Activated CD8-positive, alpha-beta T cell treated with anti-CD3 and anti-CD28 coated beads for 36 hours (primary cell): ENCODE data around the gene UNC13A. TPM values are rescaled to one million over a fixed set of nuclear protein-coding genes. Genes with fewer than 3 reads are reported as not detected.

Experiments
- ATAC-seq: fragments of 200-7000 bp; cut with Tn5 transposase; one replicate; pipeline ENCODE4 v1.10.0; 2021; ENCODE audit warnings: mild to moderate bottlenecking, moderate library complexity
- CTCF ChIA-PET: fragments of 350-600 bp; sonication (Branson Sonifier 250); formaldehyde crosslinking; loops from one replicate; lab custom pipeline; 2021; ENCODE audit warnings: antibody characterized with exemption; lab: Charles Lee
- POLR2A ChIA-PET: fragments of 350-600 bp; sonication (Branson Sonifier 250); formaldehyde crosslinking; loops from one replicate; lab custom pipeline; 2021; ENCODE audit warnings: antibody characterized with exemption; lab: Charles Lee
- DNase-seq: peaks from one replicate; pipeline ENCODE4 v3.0.0-alpha.2; 2020
- H3K27ac Mint-ChIP-seq: one replicate; pipeline ENCODE4 v1.8.0; 2021; ENCODE audit warnings: mild to moderate bottlenecking, mixed read lengths
- H3K27me3 Mint-ChIP-seq: one replicate; pipeline ENCODE4 v1.8.0; 2021; ENCODE audit warnings: mixed read lengths
- H3K36me3 Mint-ChIP-seq: one replicate; pipeline ENCODE4 v1.8.0; 2021; ENCODE audit warnings: low read depth, mixed read lengths
- H3K4me1 Mint-ChIP-seq: one replicate; pipeline ENCODE4 v1.8.0; 2021; ENCODE audit warnings: low read depth, mixed read lengths
- H3K4me3 Mint-ChIP-seq: one replicate; pipeline ENCODE4 v1.8.0; 2021; ENCODE audit warnings: mild to moderate bottlenecking, moderate library complexity, mixed read lengths
- H3K9me3 Mint-ChIP-seq: one replicate; pipeline ENCODE4 v1.8.0; 2021; ENCODE audit warnings: mixed read lengths
- CTCF ChIP-seq: fragments of 200-600 bp; IDR thresholded peaks from one replicate; pipeline ENCODE4 v1.8.0; 2022; ENCODE audit warnings: antibody characterized with exemption, mild to moderate bottlenecking
- intact Hi-C: fragments of 100-400 bp; cut with micrococcal nuclease; formaldehyde crosslinking; loops from one replicate; pipeline ENCODE4 v1.10.0; 2022
- total RNA-seq, 2 experiments: library from RNA; stranded (reverse); gene quantifications; one replicate each; pipeline ENCODE4 v1.2.3, GENCODE V29; 2021

Gene UNC13A
- total RNA-seq, 2 experiments from 2014 or later: not detected

- no peak for DNase-seq
- ChIA-PET POLR2A (no interaction called here), CTCF (interaction anchor here (1.3 kb wide), 1 partner anchor 112 kb away, joined by 3 read pairs; no protein-coding TSS in a partner anchor)
- TF ChIP-seq CTCF: no peak
- H3K9me3 Mint-ChIP-seq: no peaks in the 10 kb centered on the region
- no peaks in the 10 kb centered on the region for H3K36me3 Mint-ChIP-seq
- peaks cover 7% of the 10 kb centered on the region for H3K4me1 Mint-ChIP-seq
- H3K27me3 Mint-ChIP-seq: peaks cover 14% of the 10 kb centered on the region
- no peak for ATAC-seq
- H3K27ac Mint-ChIP-seq: no peak overlapping the region
- intact Hi-C loops: no loop called here
- H3K4me3 Mint-ChIP-seq: no peak overlapping the region
These were observed 80.2 kb downstream of the UNC13A start for GRCh38 chr19:17607936-17608335.

- ChIA-PET POLR2A (interaction anchor here (0.8 to 2.0 kb wide), 6 partner anchors 10 to 258 kb away, joined by 3 to 6 read pairs (median 3); partner anchors contain the start of genes FCHO1 and JAK3), CTCF (interaction anchor here (0.9 to 3.7 kb wide), 18 partner anchors 8 to 325 kb away, joined by 3 to 15 read pairs (median 4); partner anchors contain the start of gene CCDC124)
- Mint-ChIP-seq H3K4me1 (peaks cover 7% of the 10 kb centered on the region), H3K9me3 (no peaks in the 10 kb centered on the region), H3K4me3 (peak overlapping the region; percentile 72), H3K27me3 (peaks cover 21% of the 10 kb centered on the region), H3K27ac (no peak overlapping the region), H3K36me3 (no peaks in the 10 kb centered on the region)
- intact Hi-C loops: no loop called here
- peak; percentile 5 for TF ChIP-seq CTCF
- ATAC-seq (peak; percentile 18), DNase-seq (no peak)
These were observed 81.5 kb downstream of the UNC13A start for GRCh38 chr19:17606590-17607185.

GRCh38 chr19:17605761-17606589 lies 82.2 kb downstream of the UNC13A start:
- H3K9me3 Mint-ChIP-seq: no peaks in the 10 kb centered on the region
- H3K36me3 Mint-ChIP-seq: no peaks in the 10 kb centered on the region
- POLR2A ChIA-PET: interaction anchor here (0.8 to 2.0 kb wide), 8 partner anchors 11 to 259 kb away, joined by 3 to 6 read pairs (median 3); partner anchors contain the start of genes FCHO1 and JAK3
- CTCF ChIA-PET: interaction anchor here (0.7 to 3.7 kb wide), 18 partner anchors 9 to 253 kb away, joined by 3 to 15 read pairs (median 4); partner anchors contain the start of gene RPL18A
- peaks cover 27% of the 10 kb centered on the region for H3K27me3 Mint-ChIP-seq
- DNase-seq: peak; percentile 89
- TF ChIP-seq CTCF: peak; percentile 75
- intact Hi-C loops: no loop called here
- no peak overlapping the region for H3K27ac Mint-ChIP-seq
- peak; percentile 89 for ATAC-seq
- peaks cover 7% of the 10 kb centered on the region for H3K4me1 Mint-ChIP-seq
- peak overlapping the region; percentile 72 for H3K4me3 Mint-ChIP-seq

GRCh38 chr19:17605117-17605516 lies 83.0 kb downstream of the UNC13A start:
- TF ChIP-seq CTCF: no peak
- POLR2A ChIA-PET: interaction anchor here (0.9 to 2.0 kb wide), 4 partner anchors 11 to 186 kb away, joined by 3 to 6 read pairs (median 4); no protein-coding TSS in a partner anchor
- H3K4me1 Mint-ChIP-seq: peaks cover 7% of the 10 kb centered on the region
- no peak for ATAC-seq
- no peaks in the 10 kb centered on the region for H3K9me3 Mint-ChIP-seq
- intact Hi-C loops: no loop called here
- no peaks in the 10 kb centered on the region for H3K36me3 Mint-ChIP-seq
- H3K27me3 Mint-ChIP-seq: peaks cover 27% of the 10 kb centered on the region
- no peak overlapping the region for H3K4me3 Mint-ChIP-seq
- H3K27ac Mint-ChIP-seq: no peak overlapping the region
- DNase-seq: no peak
- CTCF ChIA-PET: interaction anchor here (1.0 to 3.7 kb wide), 6 partner anchors 13 to 161 kb away, joined by 3 to 15 read pairs (median 6); no protein-coding TSS in a partner anchor
